RKO (cell line): Measurements from ENCODE around the gene EGFL7.

Experiments
- DNase-seq: peaks from one replicate; pipeline ENCODE4 v3.0.0-alpha.2; 2016; ENCODE audit warnings: low spot score

Gene EGFL7

GRCh38 chr9:136686794-136687711 lies 24.3 kb downstream of the EGFL7 start, which contains the start of gene AGPAT2:
Gene AGPAT2 (minus strand): TSS chr9:136687457. CDS start chr9:136687357, 100 bp downstream.
- peak; percentile 83 for DNase-seq

- no peak for DNase-seq
Measured at GRCh38 chr9:136687721-136688223, 25.1 kb downstream of the EGFL7 start.

- DNase-seq = no peak
Measured at GRCh38 chr9:136688274-136689107, 25.8 kb downstream of the EGFL7 start.

GRCh38 chr9:136689108-136689460 lies 26.4 kb downstream of the EGFL7 start:
- DNase-seq = no peak

- DNase-seq = no peak
Measured at GRCh38 chr9:136690104-136690805, 27.5 kb downstream of the EGFL7 start.

- no peak for DNase-seq
Measured at GRCh38 chr9:136690806-136691261, 28.1 kb downstream of the EGFL7 start.

GRCh38 chr9:136691316-136692184 lies 28.8 kb downstream of the EGFL7 start:
- no peak for DNase-seq

- no peak for DNase-seq
Measured at GRCh38 chr9:136692185-136693134, 29.7 kb downstream of the EGFL7 start.

- DNase-seq = no peak
Measured at GRCh38 chr9:136693135-136693489, 30.4 kb downstream of the EGFL7 start.

GRCh38 chr9:136693490-136694162 lies 30.9 kb downstream of the EGFL7 start:
- DNase-seq = peak; percentile 74

GRCh38 chr9:136694163-136694871 lies 31.6 kb downstream of the EGFL7 start:
- peak; percentile 69 for DNase-seq

- DNase-seq = no peak
Measured at GRCh38 chr9:136694872-136695247, 32.1 kb downstream of the EGFL7 start.

- DNase-seq = no peak
Measured at GRCh38 chr9:136695435-136695895, 32.7 kb downstream of the EGFL7 start.

GRCh38 chr9:136695955-136696354 lies 33.2 kb downstream of the EGFL7 start:
- DNase-seq = no peak

GRCh38 chr9:136696502-136696901 lies 33.8 kb downstream of the EGFL7 start:
- no peak for DNase-seq

- no peak for DNase-seq
Measured at GRCh38 chr9:136697146-136697820, 34.6 kb downstream of the EGFL7 start.

- DNase-seq = no peak
Measured at GRCh38 chr9:136697821-136698526, 35.3 kb downstream of the EGFL7 start.
